Middle frontal gyrus (tissue), 1 donor: ENCODE data around the gene ADIPOQ.
"Not testable (repeated sequence)": the region's sequence is repeated elsewhere in the genome, so short reads cannot be mapped to it uniquely, and the experiment has no call there.

Experiments used
- DNase-seq: peaks from one replicate; pipeline ENCODE4 v3.0.0-alpha.2; 2015; ENCODE audit warnings: low spot score; ENCODE audit errors: extremely low spot score

The ADIPOQ gene

DNA sequence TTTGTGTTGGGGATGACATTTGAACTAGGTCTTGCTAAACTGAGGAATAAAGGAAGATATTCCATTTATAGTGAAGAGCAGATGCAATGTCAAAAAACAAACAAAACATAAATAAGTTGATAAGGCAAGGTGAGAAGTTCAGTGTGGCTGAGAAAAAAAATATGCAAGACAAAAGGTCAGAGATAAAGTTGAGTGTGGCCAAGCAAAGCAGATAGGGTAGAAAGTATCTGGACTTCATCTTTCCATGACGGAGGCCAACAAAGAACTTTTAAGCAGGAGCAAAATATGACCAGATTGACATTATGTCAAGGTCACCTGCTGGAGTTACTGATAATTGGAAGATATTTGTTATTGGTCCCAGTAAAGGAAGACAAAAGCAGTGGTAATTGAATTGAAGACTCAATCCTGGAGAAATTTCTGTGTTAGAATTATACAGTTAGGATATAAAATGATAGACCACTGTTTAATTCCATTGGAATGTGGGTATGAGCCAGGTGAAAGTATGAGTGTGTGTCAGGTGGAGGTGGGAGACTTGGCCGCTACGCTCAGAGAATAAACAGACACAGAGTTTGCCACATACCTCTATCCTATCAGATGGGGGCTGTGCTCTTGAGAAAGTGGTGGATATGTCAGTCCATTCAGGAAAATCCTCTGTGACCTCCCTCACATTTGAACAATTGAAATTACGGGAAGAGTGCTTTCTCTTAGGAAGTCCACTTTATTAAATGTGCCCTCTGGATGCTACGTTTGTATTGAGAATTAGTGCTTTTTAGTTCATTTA is 28.1 kb downstream of the ADIPOQ start:
- DNase-seq, result no peak

DNA sequence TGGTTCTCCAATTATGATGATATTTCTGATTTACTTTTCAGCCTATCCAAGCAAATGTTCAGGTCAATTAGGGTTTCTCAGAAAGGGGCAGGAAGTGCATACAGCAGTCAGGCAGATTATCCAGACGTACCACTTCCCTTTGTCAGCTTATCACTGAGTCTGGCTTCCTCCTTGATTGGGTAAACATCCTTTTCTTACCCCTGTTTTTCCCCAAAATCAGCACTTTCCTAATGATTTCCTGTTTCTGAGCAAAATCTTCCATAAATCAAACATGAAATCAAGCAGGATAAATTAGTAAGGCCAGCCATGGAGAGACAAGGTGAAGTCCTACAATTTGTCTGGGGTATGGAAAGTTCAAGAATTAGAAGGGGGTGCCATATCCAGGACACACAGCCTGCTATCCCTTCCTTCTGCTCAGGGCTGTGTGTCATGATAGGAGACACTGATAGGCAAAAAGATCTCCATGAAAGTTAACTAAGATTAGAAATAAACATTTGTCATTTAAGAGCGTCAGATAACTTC is 29.0 kb downstream of the ADIPOQ start:
- DNase-seq, result no peak

DNA sequence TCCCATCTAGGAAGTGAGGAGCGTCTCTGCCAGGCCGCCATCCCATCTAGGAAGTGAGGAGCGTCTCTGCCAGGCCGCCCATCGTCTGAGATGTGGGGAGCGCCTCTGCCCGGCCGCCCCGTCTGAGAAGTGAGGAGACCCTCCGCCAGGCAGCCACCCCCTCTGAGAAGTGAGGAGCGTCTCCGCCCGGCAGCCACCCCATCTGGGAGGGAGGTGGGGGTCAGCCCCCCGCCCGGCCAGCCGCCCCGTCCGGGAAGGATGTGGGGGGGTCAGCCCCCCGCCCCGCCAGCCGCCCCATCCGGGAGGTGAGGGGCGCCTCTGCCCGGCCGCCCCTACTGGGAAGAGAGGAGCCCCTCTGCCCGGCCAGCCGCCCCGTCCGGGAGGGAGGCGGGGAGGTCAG is 31.3 kb downstream of the ADIPOQ start:
- DNase-seq, result not testable (repeated sequence)

DNA sequence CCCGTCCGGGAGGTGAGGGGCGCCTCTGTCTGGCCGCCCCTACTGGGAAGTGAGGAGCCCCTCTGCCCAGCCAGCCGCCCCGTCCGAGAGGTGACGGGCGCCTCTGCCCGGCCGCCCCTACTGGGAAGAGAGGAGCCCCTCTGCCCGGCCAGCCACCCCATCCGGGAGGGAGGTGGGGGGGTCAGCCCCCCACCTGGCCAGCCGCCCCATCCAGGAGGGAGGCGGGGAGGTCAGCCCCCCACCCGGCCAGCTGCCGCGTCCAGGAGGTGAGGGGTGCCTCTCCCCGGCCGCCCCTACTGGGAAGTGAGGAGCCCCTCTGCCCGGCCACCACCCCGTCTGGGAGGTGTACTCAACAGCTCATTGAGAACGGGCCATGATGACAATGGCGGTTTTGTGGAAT is 31.7 kb downstream of the ADIPOQ start:
- DNase-seq, result not testable (repeated sequence)

GRCh38 chr3:186874841-186875240 is 32.3 kb downstream of the ADIPOQ start:
- DNase-seq, result not testable (repeated sequence)

GRCh38 chr3:186875708-186876107 is 33.2 kb downstream of the ADIPOQ start:
- DNase-seq, result no peak

DNA sequence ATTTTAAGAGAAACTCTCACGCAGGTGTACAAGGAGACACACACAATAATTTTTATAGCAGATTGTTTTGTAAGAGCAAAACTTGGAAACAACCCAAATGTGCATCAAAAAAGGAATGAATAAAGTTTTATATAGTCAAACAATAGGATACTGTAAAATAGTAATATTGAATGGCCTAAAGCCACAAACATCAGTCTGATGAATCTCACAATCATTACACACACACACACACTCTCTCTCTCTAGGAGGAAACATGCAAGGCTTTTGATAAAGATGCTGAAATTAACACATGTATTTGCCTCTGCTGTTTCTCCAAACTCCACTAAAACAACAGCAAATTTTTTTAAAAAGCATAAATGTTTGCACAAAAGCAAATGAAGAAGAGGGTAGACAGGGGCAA is 37.3 kb downstream of the ADIPOQ start:
- no peak for DNase-seq

DNA sequence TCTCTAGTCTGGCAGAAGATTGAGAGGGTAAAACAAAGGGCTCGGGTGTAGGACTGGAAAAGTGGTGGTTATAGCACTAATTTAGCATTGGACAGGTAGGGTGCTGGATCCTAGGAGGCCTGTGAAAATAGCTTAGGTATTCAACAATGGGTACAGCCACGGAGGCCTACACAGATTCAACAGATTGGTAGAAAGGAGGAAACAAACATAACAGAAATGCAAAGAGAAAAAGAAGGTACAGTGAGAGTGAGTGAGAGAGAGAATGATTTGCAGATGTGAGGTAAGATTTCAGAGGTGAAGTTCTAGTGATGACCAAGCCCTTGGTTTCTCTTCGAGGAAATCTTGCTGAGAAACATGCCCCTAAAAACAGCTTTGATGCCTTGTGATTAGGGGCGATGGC is 37.9 kb downstream of the ADIPOQ start:
- DNase-seq, result no peak

GRCh38 chr3:186882150-186882524 is 39.6 kb downstream of the ADIPOQ start:
- no peak for DNase-seq

DNA sequence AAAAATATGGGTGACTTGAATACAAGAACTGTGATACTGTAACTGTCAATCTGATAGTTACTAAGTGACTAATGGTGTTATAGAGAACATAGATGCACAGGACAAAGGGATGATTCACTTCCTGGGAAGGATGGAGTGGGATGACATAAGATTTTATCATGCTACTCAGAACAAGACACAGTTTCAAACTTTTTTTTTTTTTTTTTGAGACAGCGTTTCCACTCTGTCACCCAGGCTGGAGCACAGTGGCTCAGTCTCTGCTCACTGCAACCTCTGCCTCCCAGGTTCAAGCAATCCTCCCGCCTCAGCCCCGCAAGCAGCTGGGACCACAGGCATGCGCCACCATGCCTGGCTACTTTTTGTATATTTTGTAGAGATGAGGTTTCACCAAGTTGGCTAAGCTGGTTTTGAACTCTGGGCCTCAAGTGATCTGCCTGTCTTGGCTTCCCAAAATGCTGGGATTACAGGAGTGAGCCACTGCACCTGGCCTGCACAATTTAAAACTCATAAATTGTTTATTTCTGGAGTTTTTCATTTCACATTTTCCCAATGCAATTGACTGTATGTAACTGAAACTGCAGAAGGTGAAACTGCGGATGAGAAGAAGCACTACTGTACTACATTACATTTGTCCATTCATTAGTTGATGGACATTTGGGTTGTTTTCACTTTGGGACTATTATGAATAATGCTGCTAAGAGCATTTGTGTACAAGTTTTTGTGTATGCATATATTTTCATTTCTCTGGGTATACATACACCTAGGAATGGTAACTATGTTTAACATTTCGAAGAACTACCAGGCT is 40.6 kb downstream of the ADIPOQ start:
- no peak for DNase-seq

DNA sequence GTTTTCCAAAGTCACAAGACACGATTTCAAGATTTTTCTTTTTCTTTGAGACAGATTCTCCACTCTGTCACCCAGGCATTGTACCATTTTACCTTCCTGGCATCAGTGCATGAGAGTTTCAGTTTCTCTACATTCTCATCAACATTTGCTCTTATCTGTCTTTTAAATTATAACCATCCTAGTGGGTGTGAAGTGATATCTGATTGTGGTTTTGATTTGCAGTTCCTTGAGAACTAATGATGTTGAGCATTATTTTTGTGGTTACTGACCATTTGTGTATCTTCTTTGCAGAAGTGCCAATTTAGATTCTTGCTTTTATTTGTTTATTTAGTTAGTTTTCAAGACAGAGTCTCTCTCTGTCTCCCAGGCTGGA is 41.2 kb downstream of the ADIPOQ start:
- DNase-seq, result no peak

DNA sequence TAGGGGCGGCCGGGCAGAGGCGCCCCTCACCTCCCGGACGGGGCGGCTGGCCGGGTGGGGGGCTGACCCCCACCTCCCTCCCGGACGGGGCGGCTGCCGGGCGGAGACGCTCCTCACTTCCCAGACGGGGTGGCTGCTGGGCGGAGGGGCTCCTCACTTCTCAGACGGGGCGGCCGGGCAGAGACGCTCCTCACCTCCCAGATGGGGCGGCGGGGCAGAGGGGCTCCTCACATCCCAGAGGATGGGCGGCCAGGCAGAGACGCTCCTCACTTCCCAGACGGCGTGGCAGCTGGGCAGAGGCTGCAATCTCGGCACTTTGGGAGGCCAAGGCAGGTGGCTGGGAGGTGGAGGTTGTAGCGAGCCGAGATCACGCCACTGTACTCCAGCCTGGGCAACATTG is 42.4 kb downstream of the ADIPOQ start:
- DNase-seq, result not testable (repeated sequence)

GRCh38 chr3:186886202-186886981 is 43.9 kb downstream of the ADIPOQ start:
- DNase-seq, result no peak

DNA sequence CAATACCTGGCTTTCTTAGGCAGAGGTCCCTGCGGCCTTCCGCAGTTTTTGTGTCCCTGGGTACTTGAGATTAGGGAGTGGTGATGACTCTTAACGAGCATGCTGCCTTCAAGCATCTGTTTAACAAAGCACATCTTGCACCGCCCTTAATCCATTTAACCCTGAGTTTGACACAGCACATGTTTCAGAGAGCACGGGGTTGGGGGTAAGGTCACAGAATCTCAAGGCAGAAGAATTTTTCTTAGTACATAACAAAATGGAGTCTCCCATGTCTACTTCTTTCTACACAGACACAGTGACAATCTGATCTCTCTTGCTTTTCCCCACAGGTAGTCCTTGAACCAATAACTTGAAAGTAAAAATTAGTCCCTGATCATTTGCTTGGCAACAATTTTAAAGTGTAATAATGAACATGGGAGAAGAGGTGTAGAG is 45.0 kb downstream of the ADIPOQ start:
- not testable (repeated sequence) for DNase-seq

- no peak for DNase-seq
These were observed 46.1 kb downstream of the ADIPOQ start for GRCh38 chr3:186888569-186888968.

DNA sequence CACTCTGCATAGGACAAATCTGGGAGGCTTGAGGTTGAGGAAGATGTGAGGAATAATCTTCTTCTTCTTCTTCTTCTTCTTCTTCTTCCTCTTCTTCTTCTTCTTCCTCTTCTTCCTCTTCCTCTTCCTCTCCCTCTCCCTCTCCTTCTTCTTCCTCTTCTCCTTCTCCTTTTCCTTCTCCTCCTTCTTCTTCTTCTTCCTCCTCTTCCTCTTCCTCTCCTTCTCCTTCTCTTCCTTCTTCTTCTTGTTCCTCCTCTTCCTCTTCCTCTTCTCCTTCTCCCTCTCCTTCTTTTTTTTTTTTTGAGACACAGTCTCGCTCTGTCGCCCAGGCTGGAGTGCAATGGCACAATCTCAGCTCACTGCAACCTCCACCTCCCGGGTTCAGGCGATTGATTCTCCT is 47.2 kb downstream of the ADIPOQ start:
- DNase-seq, result not testable (repeated sequence)

GRCh38 chr3:186890911-186891310 is 48.4 kb downstream of the ADIPOQ start:
- no peak for DNase-seq

GRCh38 chr3:186893071-186893470 is 50.6 kb downstream of the ADIPOQ start:
- DNase-seq, result not testable (repeated sequence)

GRCh38 chr3:186895406-186895805 is 52.9 kb downstream of the ADIPOQ start:
- no peak for DNase-seq

DNA sequence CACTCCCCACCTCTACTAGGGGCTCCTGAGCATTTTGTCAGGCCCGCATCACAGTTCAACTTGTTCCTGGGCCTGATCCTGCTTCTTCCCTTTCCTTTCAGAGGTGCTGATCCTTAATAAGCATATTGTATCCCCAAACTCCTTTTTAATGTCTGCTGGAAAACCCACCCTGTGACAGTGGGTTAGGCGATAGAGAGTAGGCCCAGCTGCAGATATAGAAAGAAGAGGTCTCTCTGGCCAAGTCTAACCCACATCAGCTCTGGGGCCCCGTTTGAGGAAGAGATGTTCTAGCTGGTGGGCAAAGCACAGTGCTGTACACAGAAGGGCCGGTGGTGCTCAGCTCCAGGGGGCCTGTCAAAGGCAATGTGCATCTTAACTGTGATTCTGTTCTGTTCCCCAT is 53.5 kb downstream of the ADIPOQ start:
- DNase-seq, result no peak

- no peak for DNase-seq
These were observed 54.4 kb downstream of the ADIPOQ start for GRCh38 chr3:186896875-186897274.
